PFSK-1 (cell line): Measurements from ENCODE around the gene LY6G6C.

ENCODE experiments used
- POLR2AphosphoS5 ChIP-seq: IDR thresholded peaks from 2 replicates; pipeline ENCODE4 v1.6.1; 2012; ENCODE audit warnings: low read depth, mild to moderate bottlenecking, control low read depth, low read length, moderate library complexity
- SIN3A ChIP-seq: IDR thresholded peaks from 2 replicates; pipeline ENCODE4 v1.6.1; 2012; ENCODE audit warnings: mild to moderate bottlenecking, low read length, moderate library complexity, borderline replicate concordance; ENCODE audit not compliant: insufficient read depth

DNA sequence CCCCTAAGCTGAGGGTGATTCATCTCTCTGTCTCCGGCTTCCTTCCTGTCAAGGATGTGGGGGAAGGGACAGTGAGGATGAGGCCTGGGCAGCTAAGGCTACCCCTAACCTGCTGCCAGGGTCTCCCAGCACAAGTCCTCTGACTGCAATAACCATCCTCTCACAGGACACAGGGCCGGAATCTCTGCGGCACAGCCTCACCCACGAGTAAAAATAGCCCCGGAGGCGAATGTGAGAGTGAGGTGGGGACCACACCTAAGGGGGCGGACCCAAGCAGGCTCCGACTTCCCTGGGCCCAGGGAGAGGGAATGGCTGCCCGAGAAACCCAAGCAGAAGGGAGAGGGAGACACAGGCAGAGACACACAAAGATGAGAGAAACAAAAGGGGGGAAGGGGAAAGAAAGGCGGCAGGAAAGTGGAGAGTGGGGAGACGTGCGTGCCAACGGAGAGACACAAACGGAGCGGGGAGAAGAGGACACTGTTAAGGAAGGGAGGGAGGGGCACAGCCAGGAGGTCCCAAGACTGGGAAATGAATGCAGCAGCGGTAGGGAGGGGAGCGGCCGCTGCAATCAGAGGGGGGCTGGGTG lies 13.4 kb upstream of the LY6G6C start:
- TF ChIP-seq POLR2AphosphoS5 = peak; percentile 36
- peak; percentile 98; the same call in 1 of the 2 replicates for TF ChIP-seq SIN3A
